Astrocyte (in vitro differentiated cells and primary cell): ENCODE measurements around the gene CBARP. TPM values are rescaled to one million over a fixed set of nuclear protein-coding genes. Genes with fewer than 3 reads are reported as not detected.
A peak's percentile ranks its signal among the peaks of the same experiment; 100 is the strongest.

Experiments
- DNase-seq: peaks from one replicate; pipeline ENCODE4 v3.0.0-alpha.2; 2010; ENCODE audit warnings: low read depth
- FAIRE-seq: peaks from 2 replicates; lab custom pipeline; 2011; peaks lifted over from hg19 to GRCh38; lab: Jason Lieb, UNC
- H2AFZ ChIP-seq: 2 replicates; pipeline ENCODE4 v1.6.0; 2012; ENCODE audit warnings: low read depth, low read length, inconsistent platforms
- H3K27ac ChIP-seq: 2 replicates; pipeline ENCODE4 v1.5.1; 2011; ENCODE audit warnings: low read depth, low read length, inconsistent platforms
- H3K27me3 ChIP-seq: 2 replicates; pipeline ENCODE4 v1.6.0; 2011; ENCODE audit warnings: low read length, inconsistent platforms; ENCODE audit not compliant: insufficient read depth
- H3K36me3 ChIP-seq: 2 replicates; pipeline ENCODE4 v1.5.1; 2011; ENCODE audit warnings: low read length, inconsistent platforms; ENCODE audit not compliant: insufficient read depth
- H3K4me1 ChIP-seq: 2 replicates; pipeline ENCODE4 v1.5.1; 2011; ENCODE audit warnings: low read length, inconsistent platforms; ENCODE audit not compliant: insufficient read depth
- H3K4me2 ChIP-seq: 2 replicates; pipeline ENCODE4 v1.6.0; 2012; ENCODE audit warnings: low read length, inconsistent platforms
- H3K4me3 ChIP-seq: 2 replicates; pipeline ENCODE4 v1.5.1; 2011; ENCODE audit warnings: low read depth, mild to moderate bottlenecking, low read length, inconsistent platforms; ENCODE audit not compliant: insufficient read depth
- H3K79me2 ChIP-seq: 2 replicates; pipeline ENCODE4 v1.6.0; 2012; ENCODE audit warnings: mild to moderate bottlenecking, low read length, inconsistent platforms; ENCODE audit not compliant: insufficient read depth
- H3K9ac ChIP-seq: 2 replicates; pipeline ENCODE4 v1.6.0; 2012; ENCODE audit warnings: mild to moderate bottlenecking, low read length, inconsistent platforms
- H3K9me3 ChIP-seq: 2 replicates; pipeline ENCODE4 v1.5.1; 2012; ENCODE audit warnings: low read depth, mild to moderate bottlenecking, low read length, inconsistent platforms; ENCODE audit not compliant: insufficient read depth
- H4K20me1 ChIP-seq: 2 replicates; pipeline ENCODE4 v1.6.0; 2012; ENCODE audit warnings: low read length, inconsistent platforms; ENCODE audit not compliant: insufficient read depth
- H3K27ac Mint-ChIP-seq: one replicate; pipeline ENCODE4 v1.8.0; 2021; ENCODE audit warnings: mild to moderate bottlenecking, mixed read lengths; ENCODE audit not compliant: unreplicated experiment
- H3K27me3 Mint-ChIP-seq: one replicate; pipeline ENCODE4 v1.8.0; 2021; ENCODE audit warnings: low read depth, mixed read lengths; ENCODE audit not compliant: unreplicated experiment
- H3K36me3 Mint-ChIP-seq: one replicate; pipeline ENCODE4 v1.8.0; 2021; ENCODE audit warnings: low read depth, mixed read lengths; ENCODE audit not compliant: unreplicated experiment
- H3K4me1 Mint-ChIP-seq: one replicate; pipeline ENCODE4 v1.8.0; 2021; ENCODE audit warnings: low read depth, mixed read lengths; ENCODE audit not compliant: unreplicated experiment
- H3K4me3 Mint-ChIP-seq: one replicate; pipeline ENCODE4 v1.8.0; 2021; ENCODE audit warnings: mild to moderate bottlenecking, moderate library complexity, mixed read lengths; ENCODE audit not compliant: unreplicated experiment
- H3K9me3 Mint-ChIP-seq: one replicate; pipeline ENCODE4 v1.8.0; 2021; ENCODE audit warnings: mild to moderate bottlenecking, mixed read lengths; ENCODE audit not compliant: unreplicated experiment
- CTCF ChIP-seq: IDR thresholded peaks from 2 replicates; pipeline ENCODE4 v1.5.1; 2011; ENCODE audit warnings: low read depth, mild to moderate bottlenecking, inconsistent platforms, low read length, moderate library complexity; ENCODE audit not compliant: insufficient read depth
- EZH2 ChIP-seq: IDR thresholded peaks from 2 replicates; pipeline ENCODE4 v1.6.1; 2012; ENCODE audit warnings: mild to moderate bottlenecking, low read length, inconsistent platforms; ENCODE audit not compliant: insufficient read depth
- total RNA-seq: library from RNA; stranded (reverse); gene quantifications from 2 replicates; pipeline ENCODE4 v1.2.1, GENCODE V29; 2021

CBARP gene
- total RNA-seq, 1 donor from 2014 or later: 19.8 TPM

GRCh38 chr19:1182727-1183126 lies 55.1 kb downstream of the CBARP start:
- H3K4me1 Mint-ChIP-seq: peaks cover 7% of the 10 kb centered on the region

GRCh38 chr19:1182068-1182467 lies 55.7 kb downstream of the CBARP start:
- DNase-seq (no peak), FAIRE-seq (no peak)
- TF ChIP-seq CTCF (no peak), EZH2 (no peak)
- Mint-ChIP-seq H3K4me3 (peak overlapping the region; percentile 41), H3K36me3 (peaks cover 1% of the 10 kb centered on the region), H3K9me3 (no peaks in the 10 kb centered on the region), H3K4me1 (peaks cover 10% of the 10 kb centered on the region), H3K27ac (no peak overlapping the region), H3K27me3 (no peaks in the 10 kb centered on the region)
- H3K27ac ChIP-seq: no peak overlapping the region
- H3K27me3 ChIP-seq: no peaks in the 10 kb centered on the region
- no peak overlapping the region for H3K4me3 ChIP-seq
- H3K4me1 ChIP-seq: peaks cover 23% of the 10 kb centered on the region
- H3K4me2 ChIP-seq: no peak overlapping the region
- H3K9ac ChIP-seq: no peak overlapping the region
- no peaks in the 10 kb centered on the region for H3K36me3 ChIP-seq
- H3K9me3 ChIP-seq: no peaks in the 10 kb centered on the region
- no peaks in the 10 kb centered on the region for H3K79me2 ChIP-seq
- H2AFZ ChIP-seq: no peak overlapping the region
- H4K20me1 ChIP-seq: no peaks in the 10 kb centered on the region

More at GRCh38 chr19:1182727-1183126, 55.1 kb downstream of the CBARP start:
- Histone ChIP-seq H3K27me3 (no peaks in the 10 kb centered on the region), H4K20me1 (no peaks in the 10 kb centered on the region), H3K9me3 (no peaks in the 10 kb centered on the region), H3K4me1 (peaks cover 17% of the 10 kb centered on the region), H3K79me2 (no peaks in the 10 kb centered on the region), H3K36me3 (no peaks in the 10 kb centered on the region), H3K4me3 (no peak overlapping the region), H3K9ac (no peak overlapping the region), H2AFZ (no peak overlapping the region), H3K4me2 (no peak overlapping the region), H3K27ac (no peak overlapping the region)
- Mint-ChIP-seq H3K36me3 (peaks cover 1% of the 10 kb centered on the region), H3K27ac (no peak overlapping the region), H3K4me3 (no peak overlapping the region), H3K9me3 (no peaks in the 10 kb centered on the region), H3K27me3 (no peaks in the 10 kb centered on the region)
- TF ChIP-seq EZH2: no peak
- no peak for TF ChIP-seq CTCF
- FAIRE-seq (no peak), DNase-seq (no peak)

GRCh38 chr19:1181606-1182005 lies 56.2 kb downstream of the CBARP start:
- H3K4me1 ChIP-seq: peaks cover 26% of the 10 kb centered on the region
- H4K20me1 ChIP-seq: no peaks in the 10 kb centered on the region
- TF ChIP-seq EZH2: no peak
- no peak for TF ChIP-seq CTCF
- H3K9me3 ChIP-seq: no peaks in the 10 kb centered on the region
- no peak overlapping the region for H3K4me3 ChIP-seq
- no peak overlapping the region for H3K9ac ChIP-seq
- Mint-ChIP-seq H3K4me1 (peaks cover 10% of the 10 kb centered on the region), H3K4me3 (no peak overlapping the region), H3K9me3 (no peaks in the 10 kb centered on the region), H3K36me3 (peaks cover 1% of the 10 kb centered on the region), H3K27ac (no peak overlapping the region), H3K27me3 (no peaks in the 10 kb centered on the region)
- no peaks in the 10 kb centered on the region for H3K27me3 ChIP-seq
- no peak overlapping the region for H2AFZ ChIP-seq
- FAIRE-seq (no peak), DNase-seq (no peak)
- H3K79me2 ChIP-seq: no peaks in the 10 kb centered on the region
- no peaks in the 10 kb centered on the region for H3K36me3 ChIP-seq
- no peak overlapping the region for H3K27ac ChIP-seq
- H3K4me2 ChIP-seq: no peak overlapping the region
